ENCODE data around the gene NUAK1. TPM values are rescaled to one million over a fixed set of nuclear protein-coding genes. Genes with fewer than 3 reads are reported as not detected.

Gene NUAK1
- total and polyA plus RNA-seq, 3 experiments from 2014 or later: 0.16 TPM; not detected in 2

- H3K27me3 ChIP-seq (ENCODE audit: insufficient read depth, low read length, poor library complexity, severe bottlenecking): no peaks in the 10 kb centered on the region
- H3K36me3 ChIP-seq (ENCODE audit: insufficient read depth, low read length): no peaks in the 10 kb centered on the region
- H3K27ac ChIP-seq (ENCODE audit: low read depth, low read length): no peak overlapping the region
- no peak overlapping the region for H3K4me3 ChIP-seq (ENCODE audit: low read length)
- DNase-seq: no peak
- peaks cover 0 to 5% (median 0%) of the 10 kb centered on the region in 3 donors for H3K36me3 Mint-ChIP-seq
- peaks cover 16 to 44% of the 10 kb centered on the region in 2 donors for H3K27me3 Mint-ChIP-seq
- no peaks in the 10 kb centered on the region for H3K4me1 Mint-ChIP-seq
- H3K9me3 ChIP-seq (ENCODE audit: low read length): no peaks in the 10 kb centered on the region
- H3K27ac Mint-ChIP-seq: no peak overlapping the region
- H3K4me1 ChIP-seq (ENCODE audit: insufficient read depth, low read length): no peaks in the 10 kb centered on the region
- POLR2A ChIA-PET: no interaction called here
- CTCF ChIA-PET: no interaction called here
- peaks cover 0 to 11% (median 2%) of the 10 kb centered on the region in 5 donors for H3K9me3 Mint-ChIP-seq
- H3K4me3 Mint-ChIP-seq: no peak overlapping the region
These were observed 19.0 kb upstream of the NUAK1 start for GRCh38 chr12:106157802-106158201.

GRCh38 chr12:106154751-106155273 is 16.1 kb upstream of the NUAK1 start:
- Histone ChIP-seq H3K9me3 (ENCODE audit: low read length) (no peaks in the 10 kb centered on the region), H3K4me3 (ENCODE audit: low read length) (no peak overlapping the region), H3K36me3 (ENCODE audit: insufficient read depth, low read length) (no peaks in the 10 kb centered on the region), H3K4me1 (ENCODE audit: insufficient read depth, low read length) (no peaks in the 10 kb centered on the region), H3K27ac (ENCODE audit: low read depth, low read length) (no peak overlapping the region), H3K27me3 (ENCODE audit: insufficient read depth, low read length, poor library complexity, severe bottlenecking) (no peaks in the 10 kb centered on the region)
- H3K4me1 Mint-ChIP-seq: no peaks in the 10 kb centered on the region
- no peaks in the 10 kb centered on the region for H3K36me3 Mint-ChIP-seq
- no peak overlapping the region for H3K4me3 Mint-ChIP-seq
- H3K9me3 Mint-ChIP-seq: no peaks in the 10 kb centered on the region
- peaks cover 12 to 29% of the 10 kb centered on the region in 2 donors for H3K27me3 Mint-ChIP-seq
- CTCF ChIA-PET: no interaction called here
- POLR2A ChIA-PET: no interaction called here
- no peak for DNase-seq
- no peak overlapping the region for H3K27ac Mint-ChIP-seq

GRCh38 chr12:106152334-106152733 is 13.6 kb upstream of the NUAK1 start:
- Mint-ChIP-seq H3K4me3 (no peak overlapping the region), H3K9me3 (no peaks in the 10 kb centered on the region), H3K27ac (peak overlapping the region in 1 of 8 donors; percentile 58), H3K36me3 (no peaks in the 10 kb centered on the region), H3K27me3 (peaks cover 8 to 38% of the 10 kb centered on the region in 2 donors), H3K4me1 (no peaks in the 10 kb centered on the region)
- H3K27me3 ChIP-seq (ENCODE audit: insufficient read depth, low read length, poor library complexity, severe bottlenecking): no peaks in the 10 kb centered on the region
- no peaks in the 10 kb centered on the region for H3K4me1 ChIP-seq (ENCODE audit: insufficient read depth, low read length)
- H3K27ac ChIP-seq (ENCODE audit: low read depth, low read length): no peak overlapping the region
- H3K36me3 ChIP-seq (ENCODE audit: insufficient read depth, low read length): no peaks in the 10 kb centered on the region
- ChIA-PET POLR2A (no interaction called here), CTCF (no interaction called here)
- DNase-seq: no peak
- H3K4me3 ChIP-seq (ENCODE audit: low read length): no peak overlapping the region
- H3K9me3 ChIP-seq (ENCODE audit: low read length): no peaks in the 10 kb centered on the region

- no peaks in the 10 kb centered on the region for H3K27me3 ChIP-seq (ENCODE audit: insufficient read depth, low read length, poor library complexity, severe bottlenecking)
- Mint-ChIP-seq H3K27ac (no peak overlapping the region), H3K4me1 (no peaks in the 10 kb centered on the region), H3K4me3 (no peak overlapping the region), H3K9me3 (no peaks in the 10 kb centered on the region), H3K27me3 (peaks cover 4 to 44% of the 10 kb centered on the region in 2 donors), H3K36me3 (no peaks in the 10 kb centered on the region)
- no peak for DNase-seq
- no peak overlapping the region for H3K27ac ChIP-seq (ENCODE audit: low read depth, low read length)
- POLR2A ChIA-PET: no interaction called here
- H3K36me3 ChIP-seq (ENCODE audit: insufficient read depth, low read length): no peaks in the 10 kb centered on the region
- H3K9me3 ChIP-seq (ENCODE audit: low read length): no peaks in the 10 kb centered on the region
- H3K4me3 ChIP-seq (ENCODE audit: low read length): no peak overlapping the region
- no peaks in the 10 kb centered on the region for H3K4me1 ChIP-seq (ENCODE audit: insufficient read depth, low read length)
- CTCF ChIA-PET: no interaction called here
These were observed 11.8 kb upstream of the NUAK1 start for GRCh38 chr12:106150555-106150954.

GRCh38 chr12:106149096-106149784 is 10.5 kb upstream of the NUAK1 start:
- no peaks in the 10 kb centered on the region for H3K4me1 Mint-ChIP-seq
- CTCF ChIA-PET: interaction anchor here (0.9 to 2.2 kb wide), 3 partner anchors 10 to 15 kb away, joined by 3 to 11 read pairs (median 7); no protein-coding TSS in a partner anchor
- H3K27ac Mint-ChIP-seq: no peak overlapping the region
- Histone ChIP-seq H3K36me3 (ENCODE audit: insufficient read depth, low read length) (no peaks in the 10 kb centered on the region), H3K4me3 (ENCODE audit: low read length) (no peak overlapping the region), H3K27me3 (ENCODE audit: insufficient read depth, low read length, poor library complexity, severe bottlenecking) (no peaks in the 10 kb centered on the region), H3K4me1 (ENCODE audit: insufficient read depth, low read length) (no peaks in the 10 kb centered on the region), H3K27ac (ENCODE audit: low read depth, low read length) (no peak overlapping the region), H3K9me3 (ENCODE audit: low read length) (no peaks in the 10 kb centered on the region)
- no peaks in the 10 kb centered on the region for H3K9me3 Mint-ChIP-seq
- H3K27me3 Mint-ChIP-seq: peaks cover 3 to 52% of the 10 kb centered on the region in 2 donors
- no peak overlapping the region for H3K4me3 Mint-ChIP-seq
- DNase-seq: no peak
- POLR2A ChIA-PET: no interaction called here
- no peaks in the 10 kb centered on the region for H3K36me3 Mint-ChIP-seq

GRCh38 chr12:106147956-106148355 is 9.2 kb upstream of the NUAK1 start:
- Histone ChIP-seq H3K27me3 (ENCODE audit: insufficient read depth, low read length, poor library complexity, severe bottlenecking) (no peaks in the 10 kb centered on the region), H3K36me3 (ENCODE audit: insufficient read depth, low read length) (no peaks in the 10 kb centered on the region), H3K4me1 (ENCODE audit: insufficient read depth, low read length) (no peaks in the 10 kb centered on the region), H3K27ac (ENCODE audit: low read depth, low read length) (no peak overlapping the region), H3K4me3 (ENCODE audit: low read length) (no peak overlapping the region), H3K9me3 (ENCODE audit: low read length) (no peaks in the 10 kb centered on the region)
- no peak overlapping the region for H3K27ac Mint-ChIP-seq
- no peak for DNase-seq
- CTCF ChIA-PET: interaction anchor here (1.1 kb wide), 1 partner anchor 14 kb away, joined by 7 read pairs; no protein-coding TSS in a partner anchor
- no peak overlapping the region for H3K4me3 Mint-ChIP-seq
- no peaks in the 10 kb centered on the region for H3K9me3 Mint-ChIP-seq
- POLR2A ChIA-PET: no interaction called here
- H3K4me1 Mint-ChIP-seq: no peaks in the 10 kb centered on the region
- H3K36me3 Mint-ChIP-seq: no peaks in the 10 kb centered on the region
- peaks cover 3 to 56% of the 10 kb centered on the region in 2 donors for H3K27me3 Mint-ChIP-seq

GRCh38 chr12:106146987-106147386 is 8.2 kb upstream of the NUAK1 start:
- peaks cover 7 to 63% of the 10 kb centered on the region in 2 donors for H3K27me3 Mint-ChIP-seq
- no peaks in the 10 kb centered on the region for H3K36me3 Mint-ChIP-seq
- H3K27ac Mint-ChIP-seq: no peak overlapping the region
- Histone ChIP-seq H3K36me3 (ENCODE audit: insufficient read depth, low read length) (no peaks in the 10 kb centered on the region), H3K27ac (ENCODE audit: low read depth, low read length) (no peak overlapping the region), H3K9me3 (ENCODE audit: low read length) (no peaks in the 10 kb centered on the region), H3K4me3 (ENCODE audit: low read length) (no peak overlapping the region), H3K4me1 (ENCODE audit: insufficient read depth, low read length) (no peaks in the 10 kb centered on the region), H3K27me3 (ENCODE audit: insufficient read depth, low read length, poor library complexity, severe bottlenecking) (no peaks in the 10 kb centered on the region)
- no peak overlapping the region for H3K4me3 Mint-ChIP-seq
- no peak for DNase-seq
- H3K9me3 Mint-ChIP-seq: no peaks in the 10 kb centered on the region
- H3K4me1 Mint-ChIP-seq: no peaks in the 10 kb centered on the region
- ChIA-PET CTCF (no interaction called here), POLR2A (no interaction called here)

- H3K36me3 ChIP-seq (ENCODE audit: insufficient read depth, low read length): no peaks in the 10 kb centered on the region
- no peak overlapping the region for H3K27ac ChIP-seq (ENCODE audit: low read depth, low read length)
- no peaks in the 10 kb centered on the region for H3K9me3 ChIP-seq (ENCODE audit: low read length)
- no peak overlapping the region for H3K27ac Mint-ChIP-seq
- H3K4me1 ChIP-seq (ENCODE audit: insufficient read depth, low read length): no peaks in the 10 kb centered on the region
- no peaks in the 10 kb centered on the region for H3K36me3 Mint-ChIP-seq
- POLR2A ChIA-PET: no interaction called here
- peaks cover under 1% of the 10 kb centered on the region for H3K27me3 ChIP-seq (ENCODE audit: insufficient read depth, low read length, poor library complexity, severe bottlenecking)
- CTCF ChIA-PET: interaction anchor here (1.2 kb wide), 1 partner anchor 9 kb away, joined by 3 read pairs; no protein-coding TSS in a partner anchor
- DNase-seq: no peak
- no peak overlapping the region for H3K4me3 Mint-ChIP-seq
- no peaks in the 10 kb centered on the region for H3K4me1 Mint-ChIP-seq
- H3K4me3 ChIP-seq (ENCODE audit: low read length): no peak overlapping the region
- H3K27me3 Mint-ChIP-seq: peaks cover 18 to 70% of the 10 kb centered on the region in 2 donors
- H3K9me3 Mint-ChIP-seq: no peaks in the 10 kb centered on the region
These were observed 7.0 kb upstream of the NUAK1 start for GRCh38 chr12:106145539-106146447.
